ENCODE results near the gene MMP12.

DNA sequence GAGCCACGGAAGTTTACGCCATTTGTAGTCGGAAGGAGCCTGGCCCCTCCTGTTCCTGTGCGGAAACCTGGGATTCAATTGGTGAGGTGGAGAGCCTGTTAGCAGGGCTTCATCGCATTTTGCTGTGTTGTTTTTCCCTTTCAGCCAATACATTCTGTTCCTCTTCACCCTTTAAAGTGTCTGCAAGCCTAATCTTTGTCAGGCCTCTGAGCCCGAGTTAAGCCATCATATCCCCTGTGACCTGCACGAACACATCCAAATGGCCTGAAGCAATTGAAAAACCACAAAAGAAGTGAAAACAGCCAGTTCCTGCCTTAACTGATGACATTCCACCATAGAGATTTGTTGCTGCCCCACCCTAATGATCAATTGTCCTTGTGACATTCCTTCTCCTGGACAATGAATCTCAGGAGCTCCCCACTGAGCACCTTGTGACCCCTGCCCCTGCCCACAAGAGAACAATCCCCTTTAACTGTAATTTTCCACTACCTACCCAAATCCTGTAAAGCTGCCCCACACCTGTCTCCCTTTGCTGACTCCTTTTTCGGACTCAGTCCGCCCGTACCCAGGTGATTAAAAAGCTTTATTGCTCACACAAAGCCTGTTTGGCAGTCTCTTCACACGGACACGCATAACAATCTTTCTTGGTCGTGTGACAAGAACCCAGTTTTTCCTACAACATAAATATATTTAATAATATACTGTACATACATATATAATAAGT, 37.1 kb upstream of the MMP12 start:
- TF ChIP-seq, protein P1, sequence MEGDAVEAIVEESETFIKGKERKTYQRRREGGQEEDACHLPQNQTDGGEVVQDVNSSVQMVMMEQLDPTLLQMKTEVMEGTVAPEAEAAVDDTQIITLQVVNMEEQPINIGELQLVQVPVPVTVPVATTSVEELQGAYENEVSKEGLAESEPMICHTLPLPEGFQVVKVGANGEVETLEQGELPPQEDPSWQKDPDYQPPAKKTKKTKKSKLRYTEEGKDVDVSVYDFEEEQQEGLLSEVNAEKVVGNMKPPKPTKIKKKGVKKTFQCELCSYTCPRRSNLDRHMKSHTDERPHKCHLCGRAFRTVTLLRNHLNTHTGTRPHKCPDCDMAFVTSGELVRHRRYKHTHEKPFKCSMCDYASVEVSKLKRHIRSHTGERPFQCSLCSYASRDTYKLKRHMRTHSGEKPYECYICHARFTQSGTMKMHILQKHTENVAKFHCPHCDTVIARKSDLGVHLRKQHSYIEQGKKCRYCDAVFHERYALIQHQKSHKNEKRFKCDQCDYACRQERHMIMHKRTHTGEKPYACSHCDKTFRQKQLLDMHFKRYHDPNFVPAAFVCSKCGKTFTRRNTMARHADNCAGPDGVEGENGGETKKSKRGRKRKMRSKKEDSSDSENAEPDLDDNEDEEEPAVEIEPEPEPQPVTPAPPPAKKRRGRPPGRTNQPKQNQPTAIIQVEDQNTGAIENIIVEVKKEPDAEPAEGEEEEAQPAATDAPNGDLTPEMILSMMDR (IDR thresholded peaks at IDR 0.05) = no peak
- no peak for TF ChIP-seq FOXP1 (CRISPR knock-in tag; IDR thresholded peaks at IDR 0.05; ENCODE audit: borderline replicate concordance)
- TF ChIP-seq, protein P2, sequence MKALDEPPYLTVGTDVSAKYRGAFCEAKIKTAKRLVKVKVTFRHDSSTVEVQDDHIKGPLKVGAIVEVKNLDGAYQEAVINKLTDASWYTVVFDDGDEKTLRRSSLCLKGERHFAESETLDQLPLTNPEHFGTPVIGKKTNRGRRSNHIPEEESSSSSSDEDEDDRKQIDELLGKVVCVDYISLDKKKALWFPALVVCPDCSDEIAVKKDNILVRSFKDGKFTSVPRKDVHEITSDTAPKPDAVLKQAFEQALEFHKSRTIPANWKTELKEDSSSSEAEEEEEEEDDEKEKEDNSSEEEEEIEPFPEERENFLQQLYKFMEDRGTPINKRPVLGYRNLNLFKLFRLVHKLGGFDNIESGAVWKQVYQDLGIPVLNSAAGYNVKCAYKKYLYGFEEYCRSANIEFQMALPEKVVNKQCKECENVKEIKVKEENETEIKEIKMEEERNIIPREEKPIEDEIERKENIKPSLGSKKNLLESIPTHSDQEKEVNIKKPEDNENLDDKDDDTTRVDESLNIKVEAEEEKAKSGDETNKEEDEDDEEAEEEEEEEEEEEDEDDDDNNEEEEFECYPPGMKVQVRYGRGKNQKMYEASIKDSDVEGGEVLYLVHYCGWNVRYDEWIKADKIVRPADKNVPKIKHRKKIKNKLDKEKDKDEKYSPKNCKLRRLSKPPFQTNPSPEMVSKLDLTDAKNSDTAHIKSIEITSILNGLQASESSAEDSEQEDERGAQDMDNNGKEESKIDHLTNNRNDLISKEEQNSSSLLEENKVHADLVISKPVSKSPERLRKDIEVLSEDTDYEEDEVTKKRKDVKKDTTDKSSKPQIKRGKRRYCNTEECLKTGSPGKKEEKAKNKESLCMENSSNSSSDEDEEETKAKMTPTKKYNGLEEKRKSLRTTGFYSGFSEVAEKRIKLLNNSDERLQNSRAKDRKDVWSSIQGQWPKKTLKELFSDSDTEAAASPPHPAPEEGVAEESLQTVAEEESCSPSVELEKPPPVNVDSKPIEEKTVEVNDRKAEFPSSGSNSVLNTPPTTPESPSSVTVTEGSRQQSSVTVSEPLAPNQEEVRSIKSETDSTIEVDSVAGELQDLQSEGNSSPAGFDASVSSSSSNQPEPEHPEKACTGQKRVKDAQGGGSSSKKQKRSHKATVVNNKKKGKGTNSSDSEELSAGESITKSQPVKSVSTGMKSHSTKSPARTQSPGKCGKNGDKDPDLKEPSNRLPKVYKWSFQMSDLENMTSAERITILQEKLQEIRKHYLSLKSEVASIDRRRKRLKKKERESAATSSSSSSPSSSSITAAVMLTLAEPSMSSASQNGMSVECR (CRISPR knock-in tag; IDR thresholded peaks at IDR 0.05; ENCODE audit: borderline replicate concordance) = no peak
- TF ChIP-seq, protein P3, sequence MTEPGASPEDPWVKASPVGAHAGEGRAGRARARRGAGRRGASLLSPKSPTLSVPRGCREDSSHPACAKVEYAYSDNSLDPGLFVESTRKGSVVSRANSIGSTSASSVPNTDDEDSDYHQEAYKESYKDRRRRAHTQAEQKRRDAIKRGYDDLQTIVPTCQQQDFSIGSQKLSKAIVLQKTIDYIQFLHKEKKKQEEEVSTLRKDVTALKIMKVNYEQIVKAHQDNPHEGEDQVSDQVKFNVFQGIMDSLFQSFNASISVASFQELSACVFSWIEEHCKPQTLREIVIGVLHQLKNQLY (CRISPR knock-in tag; IDR thresholded peaks at IDR 0.05) = no peak
